HepG2 (cell line): ENCODE measurements around the gene CAMTA2. TPM values are rescaled to one million over a fixed set of nuclear protein-coding genes. Genes with fewer than 3 reads are reported as not detected.
A peak's percentile ranks its signal among the peaks of the same experiment; 100 is the strongest.

ENCODE experiments used
- AHR ChIP-seq: IDR thresholded peaks from 2 replicates; pipeline ENCODE4 v1.6.1; 2018; ENCODE audit warnings: missing genetic modification reagents, missing compliant biosample characterization
- DR1 ChIP-seq: sonication (generic); formaldehyde crosslinking; IDR thresholded peaks from 2 replicates; pipeline ENCODE4 v1.8.0; 2021; ENCODE audit warnings: mild to moderate bottlenecking, missing genetic modification reagents, inconsistent platforms
- ETV5 ChIP-seq: IDR thresholded peaks from 2 replicates; pipeline ENCODE4 v1.6.1; 2018; ENCODE audit warnings: missing biosample characterization, missing genetic modification reagents, inconsistent platforms, borderline replicate concordance
- GLI4 ChIP-seq: sonication (generic); formaldehyde crosslinking; IDR thresholded peaks from 2 replicates; pipeline ENCODE4 v1.5.1; 2020; ENCODE audit warnings: missing genetic modification reagents, mild to moderate bottlenecking, moderate library complexity, borderline replicate concordance
- HHEX ChIP-seq: IDR thresholded peaks from 2 replicates; pipeline ENCODE4 v1.6.1; 2016; ENCODE audit warnings: control low read depth
- HNF1B ChIP-seq: sonication (generic); formaldehyde crosslinking; IDR thresholded peaks from 2 replicates; pipeline ENCODE4 v1.5.1; 2020; ENCODE audit warnings: mild to moderate bottlenecking, moderate library complexity, missing genetic modification reagents
- KLF12 ChIP-seq: sonication (generic); formaldehyde crosslinking; IDR thresholded peaks from 2 replicates; pipeline ENCODE4 v1.4.0; 2020; ENCODE audit warnings: missing genetic modification reagents, borderline replicate concordance
- KMT2B ChIP-seq: IDR thresholded peaks from 2 replicates; pipeline ENCODE4 v1.6.1; 2016; ENCODE audit warnings: missing genetic modification reagents, missing compliant biosample characterization
- NFE2 ChIP-seq: sonication (generic); formaldehyde crosslinking; IDR thresholded peaks from 2 replicates; pipeline ENCODE4 v1.4.0; 2020; ENCODE audit warnings: missing genetic modification reagents
- NFIC ChIP-seq: IDR thresholded peaks from 2 replicates; pipeline ENCODE4 v1.6.1; 2012; ENCODE audit warnings: mild to moderate bottlenecking, low read length, inconsistent platforms
- NR2C2 ChIP-seq: sonication (generic); formaldehyde crosslinking; IDR thresholded peaks from 2 replicates; pipeline ENCODE4 v1.4.0; 2020; ENCODE audit warnings: missing genetic modification reagents, mild to moderate bottlenecking, moderate library complexity, borderline replicate concordance
- NR2F6 ChIP-seq, 2 experiments: IDR thresholded peaks; 2 replicates each; pipeline ENCODE4 v1.6.1; 2016; ENCODE audit warnings: antibody characterized with exemption in 1 of 2, mild to moderate bottlenecking in 1 of 2
- PAWR ChIP-seq: sonication (generic); formaldehyde crosslinking; IDR thresholded peaks from 2 replicates; pipeline ENCODE4 v1.4.0; 2020; ENCODE audit warnings: missing genetic modification reagents, mild to moderate bottlenecking, borderline replicate concordance
- TCF12 ChIP-seq, 2 experiments: fragments of 450-650 bp in 1 of 2; sonication (generic) in 1 of 2; formaldehyde crosslinking in 1 of 2; IDR thresholded peaks; 2 replicates each; pipeline versions ENCODE4 v1.6.1 to v1.8.0; 2017 to 2022; ENCODE audit warnings: antibody characterized with exemption in 1 of 2, mild to moderate bottlenecking in 1 of 2, missing genetic modification reagents in 1 of 2, moderate library complexity in 1 of 2
- YEATS4 ChIP-seq: sonication (generic); formaldehyde crosslinking; IDR thresholded peaks from 2 replicates; pipeline ENCODE4 v1.4.0; 2020; ENCODE audit warnings: missing genetic modification reagents, borderline replicate concordance
- ZBTB37 ChIP-seq: sonication (generic); formaldehyde crosslinking; IDR thresholded peaks from 2 replicates; pipeline ENCODE4 v1.4.0; 2020; ENCODE audit warnings: mild to moderate bottlenecking, missing genetic modification reagents
- ZNF546 ChIP-seq: sonication (generic); formaldehyde crosslinking; conservative IDR thresholded peaks from 2 replicates; pipeline ENCODE4 v1.8.1; 2023; ENCODE audit warnings: mild to moderate bottlenecking, missing genetic modification reagents
- ZNF556 ChIP-seq: sonication (generic); formaldehyde crosslinking; IDR thresholded peaks from 2 replicates; pipeline ENCODE4 v1.4.0; 2020; ENCODE audit warnings: mild to moderate bottlenecking, missing genetic modification reagents, borderline replicate concordance
- ZNF710 ChIP-seq: sonication (generic); formaldehyde crosslinking; IDR thresholded peaks from 2 replicates; pipeline ENCODE4 v1.5.0; 2020; ENCODE audit warnings: mild to moderate bottlenecking, missing genetic modification reagents, borderline replicate concordance
- ZNF770 ChIP-seq: sonication (generic); formaldehyde crosslinking; IDR thresholded peaks from 2 replicates; pipeline ENCODE4 v1.5.0; 2020; ENCODE audit warnings: mild to moderate bottlenecking, missing genetic modification reagents
- ZNF816 ChIP-seq: sonication (generic); formaldehyde crosslinking; IDR thresholded peaks from 2 replicates; pipeline ENCODE4 v1.8.0; 2022; ENCODE audit warnings: missing genetic modification reagents, mild to moderate bottlenecking, borderline replicate concordance
- ZZZ3 ChIP-seq: sonication (generic); formaldehyde crosslinking; IDR thresholded peaks from 2 replicates; pipeline ENCODE4 v1.4.0; 2020; ENCODE audit warnings: missing genetic modification reagents, mild to moderate bottlenecking, borderline replicate concordance
- polyA plus RNA-seq, 8 experiments: library from polyadenylated mRNA; depleted of rRNA in 3 of 8; stranded (reverse) in 7 of 8; unstranded in 1 of 8; fragments of >200 nt; fragmentation: Illumina TruSeq in 4 of 8; extraction: Trizol in 4 of 8; gene quantifications; 2 replicates each; pipeline versions ENCODE4 v1.2.1 to v1.2.3, GENCODE V29; 2011 to 2016; ENCODE audit warnings: low read depth in 4 of 8, missing spikeins in 1 of 8, mixed read lengths in 1 of 8; ENCODE audit not compliant: insufficient read depth in 1 of 8
- total RNA-seq, 5 experiments: library from RNA; depleted of rRNA; stranded (reverse); fragments of >200 nt; fragmentation: Illumina TruSeq; extraction: Trizol; gene quantifications; 2 replicates each; pipeline ENCODE4 v1.2.3, GENCODE V29; 2016; ENCODE audit warnings: low read depth in 1 of 5

Gene CAMTA2
- total and polyA plus RNA-seq, 2 of the 13 experiments (the other 11 are each of a cell fraction or from before 2014, with no cell fraction given) = 4.1 to 7.1 TPM

- TF ChIP-seq HNF1B = no peak
- TF ChIP-seq ETV5 (CRISPR knock-in tag) = no peak; the same call in 1 of the 2 replicates
- no peak for TF ChIP-seq ZZZ3
- no peak for TF ChIP-seq ZNF770 (CRISPR knock-in tag)
- peak; percentile 43; the same call in 1 of the 2 replicates for TF ChIP-seq YEATS4
- TF ChIP-seq ZNF556 (CRISPR knock-in tag) = no peak
- TF ChIP-seq PAWR (CRISPR knock-in tag) = no peak
- no peak for TF ChIP-seq ZNF816
- TF ChIP-seq DR1 (CRISPR knock-in tag) = 0 out of 2 replicates have a peak, but pooled peaks have one; percentile 46
- peak; percentile 18; the same call in 1 of the 2 replicates for TF ChIP-seq ZNF710 (CRISPR knock-in tag)
- no peak for TF ChIP-seq ZBTB37 (CRISPR knock-in tag)
- TF ChIP-seq KMT2B (CRISPR knock-in tag) = 0 out of 2 replicates have a peak, but pooled peaks have one; percentile 27
- TF ChIP-seq GLI4 (CRISPR knock-in tag) = peak; percentile 56; the same call in 1 of the 2 replicates
- TF ChIP-seq ZNF546 (CRISPR knock-in tag) = no peak
- TF ChIP-seq NR2C2 = 0 out of 2 replicates have a peak, but pooled peaks have one; percentile 45
- no peak for TF ChIP-seq NR2F6 (IDR thresholded peaks at IDR 0.05)
- 0 out of 2 replicates have a peak, but pooled peaks have one; percentile 11 for TF ChIP-seq NR2F6 (CRISPR knock-in tag; IDR thresholded peaks at IDR 0.05)
- no peak for TF ChIP-seq AHR (CRISPR knock-in tag)
- TF ChIP-seq NFE2 (CRISPR knock-in tag) = no peak
- TF ChIP-seq TCF12 (IDR thresholded peaks at IDR 0.05) = no peak
- no peak for TF ChIP-seq TCF12 (CRISPR knock-in tag; IDR thresholded peaks at IDR 0.05)
- no peak for TF ChIP-seq NFIC
- no peak; the same call in 1 of the 2 replicates for TF ChIP-seq KLF12 (CRISPR knock-in tag)
- no peak for TF ChIP-seq HHEX (CRISPR knock-in tag)
Measured at GRCh38 chr17:4997302-4998026, 10.0 kb upstream of the CAMTA2 start, which contains the start of the genes INCA1 and KIF1C (continued).
